ENCODE measurements around the gene ZNF558. TPM values are rescaled to one million over a fixed set of nuclear protein-coding genes. Genes with fewer than 3 reads are reported as not detected.
"Not testable (repeated sequence)": the region's sequence is repeated elsewhere in the genome, so short reads cannot be mapped to it uniquely, and the experiment has no call there.

ZNF558 gene
- total RNA-seq, 2 experiments from 2014 or later: 27.3 to 30.3 TPM

DNA sequence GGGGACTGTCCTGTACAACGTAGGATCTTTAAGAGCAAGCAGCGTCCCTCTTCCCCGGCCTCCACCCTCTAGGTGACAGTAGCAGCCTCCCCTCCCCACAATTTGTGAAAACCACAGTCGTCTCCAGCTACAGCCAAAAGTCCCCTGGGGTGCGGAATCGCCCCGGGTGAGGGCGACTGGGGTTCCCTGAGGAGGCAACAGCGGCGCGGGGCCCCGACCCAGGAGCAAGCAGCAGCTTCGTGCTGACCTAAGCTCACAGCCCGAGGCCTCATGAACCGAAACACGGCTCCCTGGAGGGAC lies 322 bp downstream of the ZNF558 start:
- H3K27me3 Mint-ChIP-seq: no peaks in the 10 kb centered on the region
- CTCF ChIA-PET: interaction anchor here (0.9 kb wide), 1 partner anchor 11 kb away, joined by 4 read pairs; no protein-coding TSS in a partner anchor
- peaks cover 22% of the 10 kb centered on the region for H3K4me1 Mint-ChIP-seq (ENCODE audit: low read depth)
- POLR2A ChIA-PET: no interaction called here
- H3K4me3 Mint-ChIP-seq: peak overlapping the region; percentile 81
- DNase-seq: no peak
- no peaks in the 10 kb centered on the region for H3K9me3 Mint-ChIP-seq
- intact Hi-C loops (cut with micrococcal nuclease): loop anchor here (1.0 to 5.0 kb wide), 5 partner anchors 239 to 936 kb away; partner anchors contain the start of genes RAB11B, ZNF317, ZNF426 and ZNF846
- peak overlapping the region; percentile 88 for H3K27ac Mint-ChIP-seq
- peaks cover 18% of the 10 kb centered on the region for H3K36me3 Mint-ChIP-seq

DNA sequence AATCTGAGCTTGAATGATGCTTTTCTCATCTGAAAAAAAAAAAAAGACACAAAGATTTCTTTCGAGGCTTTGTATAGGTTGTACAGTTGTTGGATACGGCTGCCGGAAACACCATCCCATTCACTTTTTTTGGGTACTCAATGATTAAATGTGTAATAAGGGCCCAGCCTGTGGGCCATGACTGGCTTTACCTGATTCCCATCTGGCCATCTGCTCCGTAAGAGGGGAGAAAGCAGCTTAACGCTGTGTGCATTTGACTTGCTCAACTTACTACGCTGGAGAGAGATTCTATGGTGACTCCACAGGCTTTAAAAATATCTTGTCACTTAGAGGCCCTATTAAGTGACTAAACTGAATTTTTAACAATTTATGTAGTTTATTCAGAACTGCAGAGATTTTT lies 731 bp downstream of the ZNF558 start:
- no peak for DNase-seq
- ChIA-PET CTCF (interaction anchor here (0.9 kb wide), 1 partner anchor 11 kb away, joined by 4 read pairs; no protein-coding TSS in a partner anchor), POLR2A (no interaction called here)
- no peaks in the 10 kb centered on the region for H3K27me3 Mint-ChIP-seq
- peaks cover 22% of the 10 kb centered on the region for H3K4me1 Mint-ChIP-seq (ENCODE audit: low read depth)
- H3K9me3 Mint-ChIP-seq: no peaks in the 10 kb centered on the region
- peak overlapping the region; percentile 81 for H3K4me3 Mint-ChIP-seq
- H3K27ac Mint-ChIP-seq: peak overlapping the region; percentile 88
- peaks cover 22% of the 10 kb centered on the region for H3K36me3 Mint-ChIP-seq
- intact Hi-C loops (cut with micrococcal nuclease): loop anchor here (5.0 kb wide), 1 partner anchor 936 kb away; the partner anchor contains the start of gene ZNF846

DNA sequence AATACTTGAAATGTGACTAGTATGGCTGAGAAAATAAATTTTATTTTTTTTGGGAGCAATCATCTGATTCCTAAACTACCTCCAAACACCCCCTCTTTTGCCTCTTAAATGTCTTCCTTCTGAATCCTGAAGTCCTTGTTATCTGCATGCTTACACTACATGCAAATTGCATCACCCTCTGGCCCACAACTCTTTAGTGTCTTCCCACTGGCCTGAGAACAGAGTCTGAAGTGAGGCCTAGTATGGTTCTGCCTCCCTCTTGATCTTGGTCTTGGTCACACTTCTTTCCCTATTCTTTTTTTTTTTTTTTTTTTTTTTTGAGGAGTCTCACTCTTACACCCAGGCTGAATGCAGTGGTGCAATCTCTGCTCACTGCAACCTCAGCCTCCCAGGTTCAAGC lies 4.8 kb downstream of the ZNF558 start:
- Mint-ChIP-seq H3K4me1 (ENCODE audit: low read depth) (peaks cover 16% of the 10 kb centered on the region), H3K36me3 (peaks cover 54% of the 10 kb centered on the region), H3K9me3 (no peaks in the 10 kb centered on the region), H3K4me3 (no peak overlapping the region), H3K27ac (no peak overlapping the region), H3K27me3 (no peaks in the 10 kb centered on the region)
- intact Hi-C loops (cut with micrococcal nuclease): no loop called here
- DNase-seq: no peak
- POLR2A ChIA-PET: no interaction called here
- CTCF ChIA-PET: interaction anchor here (0.5 kb wide), 1 partner anchor 220 kb away, joined by 5 read pairs; no protein-coding TSS in a partner anchor

DNA sequence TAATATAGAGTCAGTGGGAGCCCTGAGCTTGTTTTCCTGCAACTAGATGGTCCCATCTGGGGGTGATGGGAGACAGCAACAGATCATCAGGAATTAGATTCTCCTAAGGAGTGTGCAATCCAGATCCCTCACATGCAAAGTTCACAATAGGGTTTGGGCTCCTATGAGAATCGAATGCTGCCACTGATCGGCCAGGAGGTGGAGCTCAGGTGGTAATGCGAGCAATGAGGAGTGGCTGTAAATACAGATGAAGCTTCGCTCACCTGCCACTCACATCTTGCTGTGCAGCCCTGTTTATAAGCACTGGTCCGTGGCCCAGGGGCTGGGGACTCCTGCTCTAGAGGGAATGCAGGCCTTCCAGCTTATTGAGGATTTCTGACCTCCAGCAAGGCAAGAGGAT lies 5.7 kb downstream of the ZNF558 start:
- peaks cover 2% of the 10 kb centered on the region for H3K9me3 Mint-ChIP-seq
- peaks cover 63% of the 10 kb centered on the region for H3K36me3 Mint-ChIP-seq
- DNase-seq: no peak
- intact Hi-C loops (cut with micrococcal nuclease): no loop called here
- no peak overlapping the region for H3K4me3 Mint-ChIP-seq
- H3K27me3 Mint-ChIP-seq: no peaks in the 10 kb centered on the region
- ChIA-PET POLR2A (no interaction called here), CTCF (no interaction called here)
- H3K4me1 Mint-ChIP-seq (ENCODE audit: low read depth): peaks cover 12% of the 10 kb centered on the region
- H3K27ac Mint-ChIP-seq: no peak overlapping the region

DNA sequence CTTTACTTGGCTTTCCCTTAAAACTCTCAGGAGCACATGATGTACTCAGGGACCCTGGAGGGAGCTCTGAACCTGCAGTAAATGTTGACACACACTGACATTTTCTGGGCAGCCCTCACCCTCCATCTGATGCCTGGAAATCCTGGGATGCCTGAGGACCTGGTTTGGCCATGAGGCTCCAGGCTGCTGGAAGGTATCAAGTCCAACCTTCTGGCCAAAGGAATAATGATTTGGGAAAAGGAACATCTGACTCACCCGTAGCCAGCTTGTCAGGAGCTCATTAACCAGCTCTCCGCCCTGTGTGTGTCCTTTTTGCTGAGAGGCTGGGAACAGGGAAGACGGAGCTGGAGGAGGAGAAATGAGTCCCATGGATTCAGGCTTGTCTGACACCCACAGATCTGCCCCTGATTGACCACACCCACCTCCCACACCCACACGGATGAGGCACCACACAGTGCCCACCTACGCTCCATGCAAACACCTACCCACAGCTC lies 10.3 kb downstream of the ZNF558 start:
- Mint-ChIP-seq H3K4me1 (ENCODE audit: low read depth) (peaks cover 2% of the 10 kb centered on the region), H3K27me3 (no peaks in the 10 kb centered on the region), H3K27ac (no peak overlapping the region), H3K9me3 (peaks cover 32% of the 10 kb centered on the region), H3K36me3 (peaks cover 90% of the 10 kb centered on the region), H3K4me3 (no peak overlapping the region)
- ChIA-PET CTCF (no interaction called here), POLR2A (no interaction called here)
- DNase-seq: no peak
- intact Hi-C loops (cut with micrococcal nuclease): no loop called here

DNA sequence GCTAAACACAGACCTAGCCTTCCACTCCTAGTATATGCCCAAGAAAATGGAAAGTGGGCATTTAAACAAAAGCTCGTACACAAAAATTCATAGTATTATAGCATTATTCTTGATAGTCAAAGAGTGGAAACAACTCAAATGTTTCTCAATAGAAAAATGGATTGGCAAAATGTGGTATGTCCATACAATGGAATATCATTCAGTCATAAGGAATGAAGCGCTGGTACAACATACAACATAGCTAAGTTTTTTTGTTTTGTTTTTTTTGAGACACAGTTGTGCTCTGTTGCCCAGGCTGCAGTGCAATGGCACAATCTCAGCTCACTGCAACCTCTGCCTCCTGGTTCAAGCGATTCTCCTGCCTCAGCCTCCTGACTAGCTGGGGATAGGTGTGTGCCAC lies 11.9 kb downstream of the ZNF558 start:
- DNase-seq: no peak

DNA sequence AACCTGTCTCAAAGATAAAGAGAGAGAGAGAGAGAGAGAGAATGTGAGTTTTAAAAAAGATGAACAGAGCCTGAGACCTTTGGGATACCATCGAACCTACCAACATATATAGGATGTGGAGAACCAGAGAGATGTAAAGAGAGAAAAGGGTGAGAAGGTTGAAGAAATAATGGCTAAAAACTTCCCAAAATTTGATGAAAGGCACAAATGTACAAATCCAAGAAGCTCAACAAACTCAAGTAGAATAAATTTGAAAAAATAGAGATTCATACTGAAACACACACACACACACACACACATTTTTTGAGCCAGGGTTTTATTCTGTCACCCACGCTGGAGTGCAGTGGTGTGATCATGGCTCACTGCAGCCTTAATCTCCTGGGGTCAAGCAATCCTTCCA lies 16.3 kb downstream of the ZNF558 start:
- POLR2A ChIA-PET: interaction anchor here (0.6 kb wide), 1 partner anchor 963 kb away, joined by 4 read pairs; no protein-coding TSS in a partner anchor
- Mint-ChIP-seq H3K36me3 (peaks cover 99% of the 10 kb centered on the region), H3K4me1 (ENCODE audit: low read depth) (no peaks in the 10 kb centered on the region), H3K4me3 (no peak overlapping the region), H3K27me3 (no peaks in the 10 kb centered on the region), H3K9me3 (peaks cover 89% of the 10 kb centered on the region), H3K27ac (no peak overlapping the region)
- no peak for DNase-seq
- intact Hi-C loops (cut with micrococcal nuclease): no loop called here
- CTCF ChIA-PET: no interaction called here

More for the DNA sequence above, 11.9 kb downstream of the ZNF558 start:
- H3K27ac Mint-ChIP-seq: no peak overlapping the region
- ChIA-PET CTCF (interaction anchor here (0.8 kb wide), 1 partner anchor 12 kb away, joined by 4 read pairs; the partner anchor contains the start of genes MBD3L1 and ZNF558), POLR2A (no interaction called here)
- H3K36me3 Mint-ChIP-seq: peaks cover 97% of the 10 kb centered on the region
- no peaks in the 10 kb centered on the region for H3K4me1 Mint-ChIP-seq (ENCODE audit: low read depth)
- intact Hi-C loops (cut with micrococcal nuclease): no loop called here
- peaks cover 47% of the 10 kb centered on the region for H3K9me3 Mint-ChIP-seq
- H3K4me3 Mint-ChIP-seq: no peak overlapping the region
- H3K27me3 Mint-ChIP-seq: no peaks in the 10 kb centered on the region

DNA sequence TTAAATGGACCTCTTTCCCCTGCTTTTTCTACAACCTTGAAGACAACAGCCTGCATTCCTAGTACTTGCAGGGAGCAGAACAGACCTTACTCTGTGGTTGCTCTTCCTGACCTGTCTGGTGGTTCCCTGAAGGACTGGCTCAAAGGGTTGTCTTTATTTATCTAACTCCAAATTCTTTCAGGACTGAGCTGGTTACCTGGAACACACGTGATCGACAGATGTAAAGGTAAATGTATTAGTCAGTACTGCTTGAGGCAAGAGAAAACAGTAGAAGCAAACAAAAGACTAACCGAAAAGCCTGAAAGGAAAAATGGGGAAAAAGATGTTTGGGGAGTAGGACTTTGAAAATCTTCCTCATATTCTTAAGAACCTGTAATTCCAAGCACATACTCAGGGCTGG lies 17.9 kb downstream of the ZNF558 start:
- no peak overlapping the region for H3K27ac Mint-ChIP-seq
- CTCF ChIA-PET: no interaction called here
- intact Hi-C loops (cut with micrococcal nuclease): no loop called here
- peaks cover 96% of the 10 kb centered on the region for H3K36me3 Mint-ChIP-seq
- POLR2A ChIA-PET: no interaction called here
- H3K4me3 Mint-ChIP-seq: no peak overlapping the region
- H3K4me1 Mint-ChIP-seq (ENCODE audit: low read depth): no peaks in the 10 kb centered on the region
- DNase-seq: no peak
- H3K27me3 Mint-ChIP-seq: no peaks in the 10 kb centered on the region
- peaks cover 92% of the 10 kb centered on the region for H3K9me3 Mint-ChIP-seq

DNA sequence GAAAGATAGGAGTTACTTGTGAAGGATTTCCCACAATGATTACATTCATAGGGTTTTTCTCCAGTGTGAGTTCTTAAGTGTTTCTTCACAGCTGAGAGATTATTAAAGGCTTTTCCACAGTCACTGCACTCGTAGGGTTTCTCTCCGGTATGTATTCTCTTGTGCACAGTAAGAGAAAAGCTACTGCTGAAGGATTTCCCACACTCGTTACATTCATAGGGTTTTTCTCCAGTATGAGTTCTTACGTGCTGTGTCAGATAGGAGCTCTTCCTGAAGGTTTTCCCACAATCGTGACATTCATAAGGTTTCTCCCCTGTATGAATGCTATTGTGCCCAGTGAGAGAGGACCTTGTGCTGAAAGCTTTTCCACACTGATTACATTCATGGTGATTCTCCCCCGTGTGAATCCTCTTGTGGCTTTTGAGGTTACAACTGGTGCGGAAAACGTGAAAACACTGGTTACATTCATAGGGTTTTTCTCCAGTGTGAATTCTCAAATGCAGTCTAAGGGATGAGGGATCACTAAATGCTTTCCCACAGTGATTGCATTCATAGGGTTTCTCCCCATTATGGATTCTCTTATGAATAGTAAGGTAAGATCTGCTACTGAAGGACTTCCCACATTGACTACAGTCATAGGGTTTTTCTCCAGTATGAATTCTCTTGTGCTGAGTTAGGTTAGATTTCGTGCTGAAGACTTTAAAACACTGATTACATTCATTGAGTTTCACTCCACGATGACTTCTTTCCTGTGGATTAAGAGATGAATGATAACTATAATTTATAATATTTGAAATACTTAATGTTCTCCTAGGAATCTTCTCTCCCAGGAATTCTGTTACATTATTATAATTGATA lies 20.6 kb downstream of the ZNF558 start:
- Mint-ChIP-seq H3K27ac (no peak overlapping the region), H3K4me1 (ENCODE audit: low read depth) (no peaks in the 10 kb centered on the region), H3K4me3 (no peak overlapping the region), H3K36me3 (peaks cover 94% of the 10 kb centered on the region), H3K9me3 (peaks cover 89% of the 10 kb centered on the region), H3K27me3 (no peaks in the 10 kb centered on the region)
- POLR2A ChIA-PET: no interaction called here
- DNase-seq: no peak
- CTCF ChIA-PET: no interaction called here
- intact Hi-C loops (cut with micrococcal nuclease): no loop called here

DNA sequence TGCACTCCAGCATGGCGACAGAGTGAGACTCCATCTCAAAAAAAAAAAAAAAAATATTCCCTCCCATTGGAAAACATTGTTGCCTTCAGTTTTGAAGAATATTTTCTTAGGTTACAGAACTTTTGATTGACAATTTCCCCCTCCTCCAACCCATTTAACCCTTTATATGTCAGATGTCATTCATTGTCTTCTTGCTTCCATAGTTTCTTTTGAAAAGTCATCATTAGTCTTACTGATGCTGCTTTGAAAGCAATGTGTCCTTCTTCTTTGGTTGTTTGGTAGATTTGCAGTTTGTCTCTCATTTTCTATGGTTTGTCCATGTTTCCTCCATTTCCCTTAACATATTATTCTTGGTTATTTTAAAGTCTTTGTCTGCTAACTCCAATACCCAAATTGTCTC lies 25.4 kb downstream of the ZNF558 start:
- DNase-seq: no peak
- Mint-ChIP-seq H3K27ac (no peak overlapping the region), H3K36me3 (peaks cover 79% of the 10 kb centered on the region), H3K4me1 (ENCODE audit: low read depth) (no peaks in the 10 kb centered on the region), H3K27me3 (no peaks in the 10 kb centered on the region), H3K9me3 (peaks cover 80% of the 10 kb centered on the region), H3K4me3 (no peak overlapping the region)
- intact Hi-C loops (cut with micrococcal nuclease): no loop called here
- ChIA-PET CTCF (no interaction called here), POLR2A (no interaction called here)

DNA sequence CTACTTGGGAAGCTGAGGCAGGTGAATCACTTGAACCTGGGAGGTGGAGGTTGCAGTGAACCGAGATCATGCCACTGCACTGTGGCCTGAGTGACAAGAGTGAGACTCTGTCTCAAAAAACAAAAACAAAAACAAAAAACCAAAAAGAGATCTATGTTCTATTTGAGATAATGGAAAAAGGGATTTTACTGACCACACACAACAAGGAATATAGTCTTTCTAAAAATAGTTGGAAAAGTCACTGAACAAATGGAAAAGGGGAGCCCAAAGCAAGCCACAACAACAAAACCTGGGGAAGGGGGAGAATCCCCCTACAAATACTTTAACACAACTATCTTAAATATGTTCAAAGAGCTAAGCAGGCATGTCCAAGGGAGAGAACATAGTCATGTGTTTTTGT lies 37.3 kb downstream of the ZNF558 start:
- intact Hi-C loops (cut with micrococcal nuclease): no loop called here

DNA sequence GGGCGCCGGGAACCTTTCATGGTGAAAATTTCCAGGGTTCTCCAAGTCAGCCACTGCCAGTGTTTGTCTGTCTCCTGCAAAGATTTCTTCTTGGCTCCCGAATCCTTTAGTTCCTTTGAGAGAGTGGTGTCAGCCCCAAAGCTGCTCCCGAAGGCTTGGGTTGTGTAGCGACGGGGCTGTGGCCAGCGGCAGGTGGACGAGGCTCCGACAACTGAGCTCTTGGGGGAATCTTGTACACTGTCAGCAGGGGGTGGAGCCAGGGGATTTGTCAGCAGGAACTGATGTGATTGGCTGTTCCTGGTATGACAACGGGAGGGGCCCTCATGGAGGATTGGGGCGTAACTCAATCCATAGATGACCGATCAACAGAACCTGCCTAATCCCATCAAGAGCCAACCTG lies 58.5 kb downstream of the ZNF558 start:
- H3K9me3 Mint-ChIP-seq; DNase-seq; H3K4me1 Mint-ChIP-seq (ENCODE audit: low read depth); POLR2A ChIA-PET; intact Hi-C loops (cut with micrococcal nuclease); H3K4me3 Mint-ChIP-seq; H3K27ac Mint-ChIP-seq; H3K36me3 Mint-ChIP-seq; H3K27me3 Mint-ChIP-seq; CTCF ChIA-PET: not testable (repeated sequence)

More for the DNA sequence above, 37.3 kb downstream of the ZNF558 start:
- POLR2A ChIA-PET: no interaction called here
- H3K9me3 Mint-ChIP-seq: peaks cover 17% of the 10 kb centered on the region
- CTCF ChIA-PET: no interaction called here
- H3K27ac Mint-ChIP-seq: no peak overlapping the region
- no peaks in the 10 kb centered on the region for H3K4me1 Mint-ChIP-seq (ENCODE audit: low read depth)
- no peak for DNase-seq
- no peak overlapping the region for H3K4me3 Mint-ChIP-seq
- H3K27me3 Mint-ChIP-seq: no peaks in the 10 kb centered on the region
- H3K36me3 Mint-ChIP-seq: peaks cover 7% of the 10 kb centered on the region

DNA sequence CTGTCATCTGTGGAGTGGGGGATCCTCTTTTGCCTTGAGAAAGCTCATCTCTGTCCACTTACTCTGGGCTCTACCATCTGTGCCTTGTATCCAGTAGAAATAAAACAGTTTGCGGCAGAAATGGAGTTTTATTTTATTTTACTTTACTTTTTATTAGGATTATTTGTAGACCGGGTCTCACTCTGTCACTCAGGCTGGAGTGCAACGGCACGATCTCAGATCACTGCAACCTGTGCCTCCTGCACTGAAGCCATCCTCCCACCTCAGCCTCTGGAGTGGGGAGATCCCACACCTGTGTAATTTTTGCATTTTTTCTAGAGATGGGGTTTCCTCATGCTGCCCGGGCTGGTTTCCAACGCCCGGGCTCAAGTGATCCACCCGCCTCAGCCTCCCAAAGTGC lies 62.8 kb downstream of the ZNF558 start:
- POLR2A ChIA-PET; H3K36me3 Mint-ChIP-seq; CTCF ChIA-PET; DNase-seq; H3K4me1 Mint-ChIP-seq (ENCODE audit: low read depth); H3K4me3 Mint-ChIP-seq; intact Hi-C loops (cut with micrococcal nuclease); H3K27me3 Mint-ChIP-seq; H3K27ac Mint-ChIP-seq; H3K9me3 Mint-ChIP-seq: not testable (repeated sequence)

Data from activated CD4-positive, alpha-beta memory T cell treated with anti-CD3 and anti-CD28 coated beads for 36 hours (primary cell).